GM12878 (cell line): ENCODE measurements around the gene ATXN1. TPM values are rescaled to one million over a fixed set of nuclear protein-coding genes. Genes with fewer than 3 reads are reported as not detected.
A peak's percentile ranks its signal among the peaks of the same experiment; 100 is the strongest.

ENCODE experiments used
- BCL11A ChIP-seq: IDR thresholded peaks from 2 replicates; pipeline ENCODE4 v1.6.1; 2011; ENCODE audit warnings: low read depth, low read length
- CBX3 ChIP-seq: fragments of 200-600 bp; sonication (generic); IDR thresholded peaks from 2 replicates; pipeline ENCODE4 v1.6.1; 2016; ENCODE audit warnings: low read depth, borderline replicate concordance
- CEBPZ ChIP-seq: fragments of 150-350 bp; IDR thresholded peaks from 2 replicates; pipeline ENCODE4 v1.6.1; 2016; ENCODE audit warnings: low read depth, low read length
- FOXK2 ChIP-seq: fragments of 450-650 bp; IDR thresholded peaks from 2 replicates; pipeline ENCODE4 v1.6.1; 2017; ENCODE audit warnings: mild to moderate bottlenecking, moderate library complexity
- HCFC1 ChIP-seq: fragments of 150-350 bp; IDR thresholded peaks from 2 replicates; pipeline ENCODE4 v1.6.1; 2014; ENCODE audit warnings: low read length
- MEF2B ChIP-seq: fragments of 450-650 bp; IDR thresholded peaks from 2 replicates; pipeline ENCODE4 v1.6.1; 2018; ENCODE audit warnings: mild to moderate bottlenecking, moderate library complexity; ENCODE audit not compliant: partially characterized antibody, poor library complexity, severe bottlenecking
- NFXL1 ChIP-seq: fragments of 450-650 bp; IDR thresholded peaks from 2 replicates; pipeline ENCODE4 v1.6.1; 2017; ENCODE audit warnings: antibody characterized with exemption, mild to moderate bottlenecking, borderline replicate concordance
- NFYA ChIP-seq: IDR thresholded peaks from 2 replicates; pipeline ENCODE4 v1.6.1; 2011; ENCODE audit warnings: low read depth, mild to moderate bottlenecking, low read length, improper control_type of control experiment, borderline replicate concordance
- NR2F1 ChIP-seq: fragments of 450-650 bp; conservative IDR thresholded peaks from 2 replicates; pipeline ENCODE4 v1.6.1; 2017; ENCODE audit warnings: mild to moderate bottlenecking
- SMAD5 ChIP-seq: IDR thresholded peaks from 2 replicates; pipeline ENCODE4 v1.6.1; 2016; ENCODE audit warnings: antibody characterized with exemption, low read depth
- SPI1 ChIP-seq: IDR thresholded peaks from 2 replicates; pipeline ENCODE4 v1.6.1; 2011; ENCODE audit warnings: low read depth, mild to moderate bottlenecking, low read length, moderate library complexity, borderline replicate concordance; ENCODE audit not compliant: insufficient read depth
- STAT1 ChIP-seq: fragments of 450-650 bp; conservative IDR thresholded peaks from 2 replicates; pipeline ENCODE4 v1.6.1; 2014; ENCODE audit warnings: antibody characterized with exemption, mild to moderate bottlenecking
- TCF3 ChIP-seq: IDR thresholded peaks from 2 replicates; pipeline ENCODE4 v1.6.1; 2012; ENCODE audit warnings: low read depth, mild to moderate bottlenecking, low read length, borderline replicate concordance; ENCODE audit not compliant: insufficient read depth
- ZNF207 ChIP-seq: fragments of 450-650 bp; IDR thresholded peaks from 2 replicates; pipeline ENCODE4 v1.6.1; 2014; ENCODE audit warnings: antibody characterized with exemption, mild to moderate bottlenecking, borderline replicate concordance
- ZZZ3 ChIP-seq: IDR thresholded peaks from 2 replicates; pipeline ENCODE4 v1.6.1; 2011; ENCODE audit warnings: low read depth; ENCODE audit not compliant: control insufficient read depth, insufficient read length
- polyA plus RNA-seq, 11 experiments: library from polyadenylated mRNA; depleted of rRNA in 4 of 11; unstranded in 6 of 11; stranded (reverse) in 5 of 11; fragments of >200 nt; fragmentation: Nextera tagmentation in 4 of 11; fragmentation: Illumina TruSeq in 1 of 11; extraction: Ambion mirVana in 4 of 11; extraction: Trizol in 1 of 11; gene quantifications; 1 replicate in 1 of 11; 2 replicates in 10 of 11; pipeline versions ENCODE4 v1.2.1 to v1.2.3, GENCODE V29; 2011 to 2016; ENCODE audit warnings: inconsistent platforms in 2 of 11, missing spikeins in 2 of 11, low read depth in 1 of 11
- total RNA-seq, 4 experiments: library from RNA; depleted of rRNA in 3 of 4; stranded (reverse); fragments of >200 nt in 3 of 4; fragmentation: Illumina TruSeq in 1 of 4; extraction: Trizol in 1 of 4; gene quantifications; 2 replicates each; pipeline versions ENCODE4 v1.2.1 to v1.2.3, GENCODE V29; 2013 to 2021
- TF ChIP-seq, protein P1 (sequence below): IDR thresholded peaks from 2 replicates; pipeline ENCODE4 v1.6.1; 2011; ENCODE audit warnings: low read depth, mild to moderate bottlenecking, low read length, moderate library complexity, borderline replicate concordance; ENCODE audit errors: extremely low read depth
- TF ChIP-seq, protein P2 (sequence below): fragments of 450-650 bp; IDR thresholded peaks from 2 replicates; pipeline ENCODE4 v1.6.1; 2016; ENCODE audit warnings: mild to moderate bottlenecking
- TF ChIP-seq, protein P3 (sequence below): fragments of 450-650 bp; IDR thresholded peaks from 2 replicates; pipeline ENCODE4 v1.6.1; 2018; ENCODE audit warnings: borderline replicate concordance, mild to moderate bottlenecking; ENCODE audit not compliant: partially characterized antibody
- TF ChIP-seq, protein P4 (sequence below): IDR thresholded peaks from 2 replicates; pipeline ENCODE4 v1.6.1; 2012; ENCODE audit warnings: low read depth, low read length, improper control_type of control experiment

ATXN1 gene
- total and polyA plus RNA-seq, 10 of the 15 experiments (the other 5 are each of a cell fraction or from before 2014, with no cell fraction given): 12.2 to 51.2 (median 20.5) TPM

- TF ChIP-seq CEBPZ: no peak
- peak; percentile 81; the same call in 1 of the 2 replicates for TF ChIP-seq NR2F1
- no peak for TF ChIP-seq HCFC1
- 0 out of 2 replicates have a peak, but pooled peaks have one; percentile 24 for TF ChIP-seq TCF3
- TF ChIP-seq, protein P1, sequence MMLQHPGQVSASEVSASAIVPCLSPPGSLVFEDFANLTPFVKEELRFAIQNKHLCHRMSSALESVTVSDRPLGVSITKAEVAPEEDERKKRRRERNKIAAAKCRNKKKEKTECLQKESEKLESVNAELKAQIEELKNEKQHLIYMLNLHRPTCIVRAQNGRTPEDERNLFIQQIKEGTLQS: no peak
- TF ChIP-seq, protein P2, sequence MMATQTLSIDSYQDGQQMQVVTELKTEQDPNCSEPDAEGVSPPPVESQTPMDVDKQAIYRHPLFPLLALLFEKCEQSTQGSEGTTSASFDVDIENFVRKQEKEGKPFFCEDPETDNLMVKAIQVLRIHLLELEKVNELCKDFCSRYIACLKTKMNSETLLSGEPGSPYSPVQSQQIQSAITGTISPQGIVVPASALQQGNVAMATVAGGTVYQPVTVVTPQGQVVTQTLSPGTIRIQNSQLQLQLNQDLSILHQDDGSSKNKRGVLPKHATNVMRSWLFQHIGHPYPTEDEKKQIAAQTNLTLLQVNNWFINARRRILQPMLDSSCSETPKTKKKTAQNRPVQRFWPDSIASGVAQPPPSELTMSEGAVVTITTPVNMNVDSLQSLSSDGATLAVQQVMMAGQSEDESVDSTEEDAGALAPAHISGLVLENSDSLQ: peak; percentile 80
- TF ChIP-seq, protein P3, sequence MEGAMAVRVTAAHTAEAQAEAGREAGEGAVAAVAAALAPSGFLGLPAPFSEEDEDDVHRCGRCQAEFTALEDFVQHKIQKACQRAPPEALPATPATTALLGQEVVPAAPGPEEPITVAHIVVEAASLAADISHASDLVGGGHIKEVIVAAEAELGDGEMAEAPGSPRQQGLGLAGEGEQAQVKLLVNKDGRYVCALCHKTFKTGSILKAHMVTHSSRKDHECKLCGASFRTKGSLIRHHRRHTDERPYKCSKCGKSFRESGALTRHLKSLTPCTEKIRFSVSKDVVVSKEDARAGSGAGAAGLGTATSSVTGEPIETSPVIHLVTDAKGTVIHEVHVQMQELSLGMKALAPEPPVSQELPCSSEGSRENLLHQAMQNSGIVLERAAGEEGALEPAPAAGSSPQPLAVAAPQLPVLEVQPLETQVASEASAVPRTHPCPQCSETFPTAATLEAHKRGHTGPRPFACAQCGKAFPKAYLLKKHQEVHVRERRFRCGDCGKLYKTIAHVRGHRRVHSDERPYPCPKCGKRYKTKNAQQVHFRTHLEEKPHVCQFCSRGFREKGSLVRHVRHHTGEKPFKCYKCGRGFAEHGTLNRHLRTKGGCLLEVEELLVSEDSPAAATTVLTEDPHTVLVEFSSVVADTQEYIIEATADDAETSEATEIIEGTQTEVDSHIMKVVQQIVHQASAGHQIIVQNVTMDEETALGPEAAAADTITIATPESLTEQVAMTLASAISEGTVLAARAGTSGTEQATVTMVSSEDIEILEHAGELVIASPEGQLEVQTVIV: no peak
- no peak for TF ChIP-seq NFXL1
- TF ChIP-seq ZZZ3: no peak
- no peak for TF ChIP-seq SPI1
- no peak for TF ChIP-seq CBX3
- TF ChIP-seq BCL11A: peak; percentile 71
- TF ChIP-seq, protein P4, sequence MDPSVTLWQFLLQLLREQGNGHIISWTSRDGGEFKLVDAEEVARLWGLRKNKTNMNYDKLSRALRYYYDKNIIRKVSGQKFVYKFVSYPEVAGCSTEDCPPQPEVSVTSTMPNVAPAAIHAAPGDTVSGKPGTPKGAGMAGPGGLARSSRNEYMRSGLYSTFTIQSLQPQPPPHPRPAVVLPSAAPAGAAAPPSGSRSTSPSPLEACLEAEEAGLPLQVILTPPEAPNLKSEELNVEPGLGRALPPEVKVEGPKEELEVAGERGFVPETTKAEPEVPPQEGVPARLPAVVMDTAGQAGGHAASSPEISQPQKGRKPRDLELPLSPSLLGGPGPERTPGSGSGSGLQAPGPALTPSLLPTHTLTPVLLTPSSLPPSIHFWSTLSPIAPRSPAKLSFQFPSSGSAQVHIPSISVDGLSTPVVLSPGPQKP: no peak
- no peak for TF ChIP-seq FOXK2
- 0 out of 2 replicates have a peak, but pooled peaks have one; percentile 33 for TF ChIP-seq STAT1
- peak; percentile 76 for TF ChIP-seq MEF2B
- TF ChIP-seq SMAD5: peak; percentile 57; the same call in 1 of the 2 replicates
- no peak for TF ChIP-seq ZNF207
- no peak for TF ChIP-seq NFYA
These were observed 289.9 kb downstream of the ATXN1 start (continued) for GRCh38 chr6:16471222-16471909.
